HCT116 (cell line): ENCODE measurements around the gene C2orf80. TPM values are rescaled to one million over a fixed set of nuclear protein-coding genes. Genes with fewer than 3 reads are reported as not detected.

Experiments
- ATAC-seq: fragments of 200-7000 bp; cut with Tn5 transposase; 2 replicates; pipeline ENCODE4 v1.9.1; 2020; ENCODE audit warnings: mild to moderate bottlenecking, moderate library complexity
- BruUV-seq: library from RNA; stranded (reverse); fragments of 400-500 nt; replicated peaks from 2 replicates; lab custom pipeline; 2021; lab: Mats Ljungman, UMichigan
- CTCF ChIA-PET: fragments of 300-600 bp; sonication (Branson Sonifier 250); formaldehyde crosslinking; loops from one replicate; lab custom pipeline; 2021; ENCODE audit warnings: antibody characterized with exemption; lab: Charles Lee
- POLR2A ChIA-PET: fragments of 300-600, 350-600 bp; sonication (Branson Sonifier 250); formaldehyde crosslinking; loops from one replicate; lab custom pipeline; 2021; ENCODE audit warnings: antibody characterized with exemption; lab: Charles Lee
- RAD21 ChIA-PET, 2 experiments: fragments of 300-600 bp; sonication (Branson Sonifier 250); formaldehyde crosslinking; loops; one replicate each; lab custom pipeline; 2023; ENCODE audit warnings: low total read pairs in 2 of 2; ENCODE audit not compliant: uncharacterized antibody in 2 of 2, unreplicated experiment in 2 of 2, low non-redundant PET in 1 of 2; lab: Charles Lee
- DNase-seq: peaks from one replicate; pipeline ENCODE4 v3.0.0-alpha.2; 2010; ENCODE audit warnings: low read depth, low spot score
- H2AFZ ChIP-seq: fragments of 200-600 bp; shearing (Covaris generic), sonication (generic); 2 replicates; pipeline ENCODE4 v1.6.1; 2017; ENCODE audit warnings: low read depth, mixed run types, mixed read lengths, antibody characterized with exemption, low read length; ENCODE audit not compliant: poor library complexity, severe bottlenecking
- H3K27ac ChIP-seq: 2 replicates; pipeline ENCODE4 v1.5.1; 2012; ENCODE audit warnings: low read depth, low read length
- H3K27me3 ChIP-seq: fragments of 200-600 bp; sonication (generic); 2 replicates; pipeline ENCODE4 v1.6.1; 2016; ENCODE audit warnings: mixed run types, low read length, mixed read lengths; ENCODE audit not compliant: insufficient read depth
- H3K36me3 ChIP-seq, 2 experiments: fragments of 200-500 bp in 1 of 2; fragments of 200-600 bp in 1 of 2; sonication (Bioruptor generic) in 1 of 2; sonication (generic) in 1 of 2; 2 replicates each; pipeline versions ENCODE4 v1.5.1 to v1.6.1; 2014 to 2016; ENCODE audit warnings: low read length in 2 of 2, inconsistent platforms in 1 of 2, mixed read lengths in 1 of 2, mixed run types in 1 of 2; ENCODE audit not compliant: insufficient read depth in 2 of 2, control insufficient read depth in 1 of 2
- H3K4me1 ChIP-seq, 2 experiments: fragments of 200-600 bp in 1 of 2; sonication (generic) in 1 of 2; 2 replicates each; pipeline versions ENCODE4 v1.5.1 to v1.6.1; 2012 to 2017; ENCODE audit warnings: low read length in 2 of 2, inconsistent platforms in 1 of 2, mild to moderate bottlenecking in 1 of 2, mixed read lengths in 1 of 2, mixed run types in 1 of 2, moderate library complexity in 1 of 2; ENCODE audit not compliant: insufficient read depth in 2 of 2, control insufficient read depth in 1 of 2
- H3K4me2 ChIP-seq: fragments of 200-600 bp; sonication (generic); 2 replicates; pipeline ENCODE4 v1.6.1; 2017; ENCODE audit warnings: mixed run types, low read length, mixed read lengths
- H3K4me3 ChIP-seq, 2 experiments: fragments of 200-600 bp in 1 of 2; sonication (generic) in 1 of 2; replicated peaks in 1 of 2; 2 replicates each; pipeline ENCODE4 v1.5.1; 2011 to 2016; ENCODE audit warnings: low read length in 2 of 2, control low read depth in 1 of 2, low read depth in 1 of 2, mild to moderate bottlenecking in 1 of 2, mixed read lengths in 1 of 2, mixed run types in 1 of 2
- H3K79me2 ChIP-seq: fragments of 200-600 bp; sonication (generic); 2 replicates; pipeline ENCODE4 v1.6.1; 2017; ENCODE audit warnings: mild to moderate bottlenecking, mixed run types, low read length, moderate library complexity, mixed read lengths; ENCODE audit not compliant: insufficient read depth
- H3K9ac ChIP-seq: fragments of 200-600 bp; sonication (generic); 2 replicates; pipeline ENCODE4 v1.6.1; 2016; ENCODE audit warnings: low read length, mixed read lengths
- H3K9me2 ChIP-seq: fragments of 200-600 bp; sonication (generic), shearing (Covaris generic); 2 replicates; pipeline ENCODE4 v1.6.1; 2017; ENCODE audit warnings: mixed run types, mild to moderate bottlenecking, moderate library complexity; ENCODE audit not compliant: insufficient read depth
- H3K9me3 ChIP-seq, 2 experiments: fragments of 200-500 bp in 1 of 2; fragments of 200-600 bp in 1 of 2; sonication (Bioruptor generic) in 1 of 2; sonication (generic) in 1 of 2; 2 replicates each; pipeline ENCODE4 v1.6.1; 2014 to 2017; ENCODE audit warnings: low read length in 2 of 2, mixed read lengths in 2 of 2, inconsistent platforms in 1 of 2, low read depth in 1 of 2, mild to moderate bottlenecking in 1 of 2, mixed run types in 1 of 2, moderate library complexity in 1 of 2; ENCODE audit not compliant: control insufficient read depth in 1 of 2, insufficient read depth in 1 of 2
- H4K20me1 ChIP-seq: fragments of 200-600 bp; sonication (generic), shearing (Covaris generic); 2 replicates; pipeline ENCODE4 v1.6.1; 2017; ENCODE audit warnings: mixed run types, mild to moderate bottlenecking, moderate library complexity; ENCODE audit not compliant: insufficient read depth
- CEBPB ChIP-seq: IDR thresholded peaks from 2 replicates; pipeline ENCODE4 v1.6.1; 2012; ENCODE audit warnings: low read depth
- EGR1 ChIP-seq: IDR thresholded peaks from 2 replicates; pipeline ENCODE4 v1.6.1; 2012; ENCODE audit warnings: low read depth
- EZH2 ChIP-seq: fragments of 200-600 bp; sonication (generic); IDR thresholded peaks from 2 replicates; pipeline ENCODE4 v1.6.1; 2017; ENCODE audit warnings: antibody characterized with exemption, mixed run types
- FOSL1 ChIP-seq: IDR thresholded peaks from 2 replicates; pipeline ENCODE4 v1.6.1; 2012; ENCODE audit warnings: low read depth
- JUND ChIP-seq: IDR thresholded peaks from 2 replicates; pipeline ENCODE4 v1.6.1; 2012
- POLR2A ChIP-seq: IDR thresholded peaks from 2 replicates; pipeline ENCODE4 v1.7.0; 2011; ENCODE audit warnings: borderline replicate concordance; ENCODE audit not compliant: insufficient read depth, insufficient read length; ENCODE audit errors: extremely low read depth
- REST ChIP-seq: IDR thresholded peaks from 2 replicates; pipeline ENCODE4 v1.6.1; 2012; ENCODE audit warnings: low read depth
- SP1 ChIP-seq: IDR thresholded peaks from 2 replicates; pipeline ENCODE4 v1.6.1; 2012; ENCODE audit warnings: low read depth
- YY1 ChIP-seq: IDR thresholded peaks from 2 replicates; pipeline ENCODE4 v1.6.1; 2011; ENCODE audit warnings: low read length, low read depth, moderate library complexity, mild to moderate bottlenecking; ENCODE audit not compliant: insufficient replicate concordance; ENCODE audit errors: extremely low read depth
- ZBTB33 ChIP-seq: IDR thresholded peaks from 2 replicates; pipeline ENCODE4 v1.6.1; 2011; ENCODE audit warnings: mild to moderate bottlenecking, low read length, moderate library complexity; ENCODE audit not compliant: insufficient replicate concordance; ENCODE audit errors: extremely low read depth
- ZFX ChIP-seq: fragments of 450-650 bp; IDR thresholded peaks from 2 replicates; pipeline ENCODE4 v1.6.1; 2017
- ZNF274 ChIP-seq: fragments of 200-500 bp; sonication (Bioruptor generic); IDR thresholded peaks from 2 replicates; pipeline ENCODE4 v1.6.1; 2014; ENCODE audit warnings: mild to moderate bottlenecking, low read depth, low read length, inconsistent platforms
- intact Hi-C: fragments of 100-400 bp; cut with micrococcal nuclease; formaldehyde crosslinking; loops from 2 replicates; pipeline ENCODE4 v1.10.0; 2022
- total RNA-seq: library from RNA; stranded (reverse); gene quantifications from one replicate; pipeline ENCODE4 v1.2.1, GENCODE V29; 2021; ENCODE audit not compliant: unreplicated experiment
- TF ChIP-seq, protein P1 (sequence below): IDR thresholded peaks from 2 replicates; pipeline ENCODE4 v1.6.1; 2012
- TF ChIP-seq, protein P2 (sequence below), 3 experiments: fragments of 200-600 bp in 1 of 3; sonication (generic) in 1 of 3; IDR thresholded peaks in 2 of 3; conservative IDR thresholded peaks in 1 of 3; 2 replicates each; pipeline ENCODE4 v1.5.1; 2012 to 2017; ENCODE audit warnings: low read depth in 2 of 3, low read length in 2 of 3, antibody characterized with exemption in 1 of 3, borderline replicate concordance in 1 of 3, control low read depth in 1 of 3, mild to moderate bottlenecking in 1 of 3, mixed read lengths in 1 of 3, mixed run types in 1 of 3, moderate library complexity in 1 of 3; ENCODE audit not compliant: insufficient read depth in 1 of 3

Gene C2orf80
- total RNA-seq, 1 experiment from 2014 or later = not detected

DNA sequence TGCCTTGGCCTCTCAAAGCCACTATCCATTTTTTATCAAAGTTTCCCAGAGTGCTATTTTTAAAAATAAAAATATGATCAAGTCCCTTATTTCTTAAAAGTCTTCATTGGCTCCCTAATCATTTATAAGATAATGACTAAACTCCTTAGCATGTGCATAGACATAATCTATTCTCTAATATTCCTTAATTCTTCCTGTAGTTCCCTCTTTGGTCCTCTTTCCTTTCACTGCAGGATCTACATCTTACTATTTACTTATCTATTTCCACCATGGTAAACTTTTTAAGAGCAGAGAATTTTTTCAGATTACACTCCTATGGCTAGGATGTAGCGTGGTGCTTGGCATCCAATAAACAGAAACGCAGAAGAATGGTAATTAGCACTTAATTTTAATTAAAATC, 46.0 kb upstream of the C2orf80 start:
- H3K9me3 ChIP-seq = peaks cover 0 to 6% of the 10 kb centered on the region in 2 experiments; a peak in 1 of 4 replicates
- ATAC-seq = no peak
- RAD21 ChIA-PET = no interaction called here
- DNase-seq = no peak
- CTCF ChIA-PET = no interaction called here
- intact Hi-C loops = no loop called here
- H3K4me1 ChIP-seq = no peaks in the 10 kb centered on the region
- no peaks in the 10 kb centered on the region for H3K79me2 ChIP-seq
- no peaks in the 10 kb centered on the region for H3K9me2 ChIP-seq
- no peak overlapping the region for H2AFZ ChIP-seq
- H3K27ac ChIP-seq = no peak overlapping the region
- no TSS peak for BruUV-seq
- H3K4me2 ChIP-seq = no peak overlapping the region
- H3K36me3 ChIP-seq = no peaks in the 10 kb centered on the region; a peak in 1 of 4 replicates
- no peaks in the 10 kb centered on the region for H3K27me3 ChIP-seq
- H3K9ac ChIP-seq = no peak overlapping the region
- H3K4me3 ChIP-seq = no peak overlapping the region
- H4K20me1 ChIP-seq = no peaks in the 10 kb centered on the region
- POLR2A ChIA-PET = no interaction called here
- TF ChIP-seq, protein P1, sequence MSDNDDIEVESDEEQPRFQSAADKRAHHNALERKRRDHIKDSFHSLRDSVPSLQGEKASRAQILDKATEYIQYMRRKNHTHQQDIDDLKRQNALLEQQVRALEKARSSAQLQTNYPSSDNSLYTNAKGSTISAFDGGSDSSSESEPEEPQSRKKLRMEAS = no peak
- TF ChIP-seq JUND (no peak), POLR2A (no peak)
- TF ChIP-seq, protein P2, sequence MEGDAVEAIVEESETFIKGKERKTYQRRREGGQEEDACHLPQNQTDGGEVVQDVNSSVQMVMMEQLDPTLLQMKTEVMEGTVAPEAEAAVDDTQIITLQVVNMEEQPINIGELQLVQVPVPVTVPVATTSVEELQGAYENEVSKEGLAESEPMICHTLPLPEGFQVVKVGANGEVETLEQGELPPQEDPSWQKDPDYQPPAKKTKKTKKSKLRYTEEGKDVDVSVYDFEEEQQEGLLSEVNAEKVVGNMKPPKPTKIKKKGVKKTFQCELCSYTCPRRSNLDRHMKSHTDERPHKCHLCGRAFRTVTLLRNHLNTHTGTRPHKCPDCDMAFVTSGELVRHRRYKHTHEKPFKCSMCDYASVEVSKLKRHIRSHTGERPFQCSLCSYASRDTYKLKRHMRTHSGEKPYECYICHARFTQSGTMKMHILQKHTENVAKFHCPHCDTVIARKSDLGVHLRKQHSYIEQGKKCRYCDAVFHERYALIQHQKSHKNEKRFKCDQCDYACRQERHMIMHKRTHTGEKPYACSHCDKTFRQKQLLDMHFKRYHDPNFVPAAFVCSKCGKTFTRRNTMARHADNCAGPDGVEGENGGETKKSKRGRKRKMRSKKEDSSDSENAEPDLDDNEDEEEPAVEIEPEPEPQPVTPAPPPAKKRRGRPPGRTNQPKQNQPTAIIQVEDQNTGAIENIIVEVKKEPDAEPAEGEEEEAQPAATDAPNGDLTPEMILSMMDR (IDR thresholded peaks at IDR 0.05 in 2 of 3, conservative IDR thresholded peaks at IDR 0.05 in 1 of 3; ENCODE audit: borderline replicate concordance in 1 of 3, insufficient read depth in 1 of 3, low read depth in 2 of 3, low read length in 2 of 3) = no peak

- Histone ChIP-seq H3K27ac (no peak overlapping the region), H3K9me2 (no peaks in the 10 kb centered on the region), H3K4me1 (no peaks in the 10 kb centered on the region), H3K4me2 (no peak overlapping the region), H3K79me2 (no peaks in the 10 kb centered on the region), H2AFZ (no peak overlapping the region), H3K36me3 (no peaks in the 10 kb centered on the region; a peak in 1 of 4 replicates), H3K4me3 (no peak overlapping the region), H4K20me1 (no peaks in the 10 kb centered on the region), H3K9ac (no peak overlapping the region), H3K27me3 (no peaks in the 10 kb centered on the region), H3K9me3 (peaks cover 0 to 6% of the 10 kb centered on the region in 2 experiments; a peak in 1 of 4 replicates)
- intact Hi-C loops = no loop called here
- ChIA-PET RAD21 (no interaction called here), CTCF (no interaction called here), POLR2A (no interaction called here)
- DNase-seq (no peak), ATAC-seq (no peak)
- BruUV-seq = no TSS peak
- no peak for TF ChIP-seq FOSL1
- no peak for TF ChIP-seq CEBPB
- no peak for TF ChIP-seq EGR1
- no peak for TF ChIP-seq YY1
- no peak for TF ChIP-seq ZFX
- no peak for TF ChIP-seq ZBTB33
- no peak for TF ChIP-seq REST
- no peak for TF ChIP-seq EZH2
- TF ChIP-seq ZNF274 = no peak
- no peak for TF ChIP-seq SP1
These were observed 45.0 kb upstream of the C2orf80 start for GRCh38 chr2:208234786-208235185.
